GM23338 (cell line): Measurements from ENCODE around the gene GGT6.

Experiments
- REST ChIP-seq: IDR thresholded peaks from one replicate; pipeline ENCODE4 v1.6.1; 2018; ENCODE audit warnings: antibody characterized with exemption; ENCODE audit not compliant: unreplicated experiment
- TF ChIP-seq, protein P1 (sequence below), 2 experiments: fragments of 200-600 bp in 1 of 2; sonication (generic) in 1 of 2; conservative IDR thresholded peaks; 2 replicates each; pipeline versions ENCODE4 v1.5.1 to v1.6.1; 2016 to 2017; ENCODE audit warnings: antibody characterized with exemption in 2 of 2, low read depth in 2 of 2, mild to moderate bottlenecking in 2 of 2, moderate library complexity in 1 of 2

DNA sequence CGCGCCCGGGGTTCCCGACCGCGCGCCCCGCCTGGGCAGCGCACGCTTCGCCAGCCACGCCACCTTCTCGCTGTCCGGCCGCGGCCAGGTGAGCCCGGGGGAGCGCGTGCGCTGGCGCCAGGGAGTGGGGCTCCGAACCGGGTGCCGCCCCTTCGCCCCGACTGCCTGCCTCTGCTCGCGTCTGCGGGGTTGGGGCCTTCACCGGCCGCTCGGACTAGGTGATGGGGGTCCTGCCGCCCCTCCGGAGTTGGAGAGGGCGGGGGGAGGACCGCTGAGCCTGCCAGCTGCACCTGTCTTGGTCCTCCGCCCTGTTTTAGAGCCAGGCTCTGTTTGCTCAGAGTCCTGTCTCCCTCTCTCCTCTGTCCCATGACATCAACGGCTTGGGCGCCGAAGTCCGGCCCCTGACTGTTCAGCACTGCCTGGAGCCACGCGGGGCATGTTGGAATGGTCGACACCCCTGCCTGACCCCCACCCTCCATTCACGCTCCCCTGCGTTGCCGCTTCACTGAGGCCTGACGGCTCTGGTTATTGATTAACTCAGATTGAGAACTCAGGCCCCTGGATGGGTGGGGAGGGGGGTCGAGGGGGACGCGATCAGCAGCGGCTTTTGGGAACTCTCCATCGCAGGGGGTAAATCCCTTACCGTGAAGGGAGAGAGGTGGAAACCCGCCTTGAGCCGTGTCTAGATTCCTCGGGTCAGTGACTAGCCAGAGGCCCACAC lies 24.7 kb upstream of the GGT6 start:
- TF ChIP-seq, protein P1, sequence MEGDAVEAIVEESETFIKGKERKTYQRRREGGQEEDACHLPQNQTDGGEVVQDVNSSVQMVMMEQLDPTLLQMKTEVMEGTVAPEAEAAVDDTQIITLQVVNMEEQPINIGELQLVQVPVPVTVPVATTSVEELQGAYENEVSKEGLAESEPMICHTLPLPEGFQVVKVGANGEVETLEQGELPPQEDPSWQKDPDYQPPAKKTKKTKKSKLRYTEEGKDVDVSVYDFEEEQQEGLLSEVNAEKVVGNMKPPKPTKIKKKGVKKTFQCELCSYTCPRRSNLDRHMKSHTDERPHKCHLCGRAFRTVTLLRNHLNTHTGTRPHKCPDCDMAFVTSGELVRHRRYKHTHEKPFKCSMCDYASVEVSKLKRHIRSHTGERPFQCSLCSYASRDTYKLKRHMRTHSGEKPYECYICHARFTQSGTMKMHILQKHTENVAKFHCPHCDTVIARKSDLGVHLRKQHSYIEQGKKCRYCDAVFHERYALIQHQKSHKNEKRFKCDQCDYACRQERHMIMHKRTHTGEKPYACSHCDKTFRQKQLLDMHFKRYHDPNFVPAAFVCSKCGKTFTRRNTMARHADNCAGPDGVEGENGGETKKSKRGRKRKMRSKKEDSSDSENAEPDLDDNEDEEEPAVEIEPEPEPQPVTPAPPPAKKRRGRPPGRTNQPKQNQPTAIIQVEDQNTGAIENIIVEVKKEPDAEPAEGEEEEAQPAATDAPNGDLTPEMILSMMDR (conservative IDR thresholded peaks at IDR 0.05; ENCODE audit: low read depth in 2 of 2) = no peak
- no peak for TF ChIP-seq REST
